Left forelimb (tissue), 1 donor: ENCODE results near the gene IQCN.

Source experiments
- DNase-seq: peaks from one replicate; pipeline ENCODE4 v3.0.0-alpha.2; 2018; ENCODE audit warnings: low spot score

Gene IQCN

GRCh38 chr19:18233224-18233825, 40.9 kb downstream of the IQCN start:
- no peak for DNase-seq

- no peak for DNase-seq
Measured at GRCh38 chr19:18232540-18233223, 41.6 kb downstream of the IQCN start.

GRCh38 chr19:18231775-18232174, 42.5 kb downstream of the IQCN start:
- no peak for DNase-seq

GRCh38 chr19:18230941-18231734, 43.1 kb downstream of the IQCN start:
- DNase-seq = no peak

DNA sequence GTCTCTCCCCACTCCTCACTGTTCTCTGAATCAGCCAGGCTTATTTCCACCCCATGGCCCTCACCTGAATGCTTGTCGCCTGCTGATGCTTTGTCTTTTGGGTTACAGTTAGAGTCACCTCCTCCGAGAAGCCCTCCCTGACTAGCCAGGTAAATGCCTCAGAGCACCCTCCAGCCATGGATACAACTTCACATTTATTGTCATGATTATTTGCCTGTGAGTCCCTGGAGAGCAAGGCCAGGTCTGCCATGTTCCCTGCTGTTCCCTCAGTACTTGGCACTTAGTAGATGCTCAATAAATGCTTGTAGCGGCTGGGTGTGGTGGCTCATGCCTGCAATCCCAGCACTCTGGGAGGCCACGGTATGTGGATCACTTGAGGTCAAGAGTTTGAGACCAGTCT, 44.3 kb downstream of the IQCN start:
- DNase-seq = no peak

DNA sequence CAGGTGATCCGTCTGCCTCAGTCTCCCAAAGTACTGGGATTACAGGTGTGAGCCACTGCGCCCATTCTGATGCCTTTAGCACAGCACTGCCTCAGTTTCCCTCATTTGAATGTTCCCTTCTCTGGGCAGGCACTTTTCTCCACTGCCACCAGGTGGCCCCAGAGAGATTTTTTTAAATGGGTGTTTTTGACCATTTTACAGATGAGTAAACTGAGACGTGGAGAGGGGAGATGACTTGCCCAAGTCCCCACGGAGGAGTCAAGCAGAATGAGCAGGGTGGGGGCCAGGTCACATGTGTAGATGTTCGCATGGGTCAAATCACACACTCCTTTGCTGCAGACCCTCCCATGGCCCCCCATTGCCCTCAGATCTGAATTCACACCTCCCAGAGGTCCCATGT, 44.8 kb downstream of the IQCN start:
- no peak for DNase-seq

- DNase-seq = no peak
Measured at GRCh38 chr19:18227781-18228271, 46.4 kb downstream of the IQCN start.

DNA sequence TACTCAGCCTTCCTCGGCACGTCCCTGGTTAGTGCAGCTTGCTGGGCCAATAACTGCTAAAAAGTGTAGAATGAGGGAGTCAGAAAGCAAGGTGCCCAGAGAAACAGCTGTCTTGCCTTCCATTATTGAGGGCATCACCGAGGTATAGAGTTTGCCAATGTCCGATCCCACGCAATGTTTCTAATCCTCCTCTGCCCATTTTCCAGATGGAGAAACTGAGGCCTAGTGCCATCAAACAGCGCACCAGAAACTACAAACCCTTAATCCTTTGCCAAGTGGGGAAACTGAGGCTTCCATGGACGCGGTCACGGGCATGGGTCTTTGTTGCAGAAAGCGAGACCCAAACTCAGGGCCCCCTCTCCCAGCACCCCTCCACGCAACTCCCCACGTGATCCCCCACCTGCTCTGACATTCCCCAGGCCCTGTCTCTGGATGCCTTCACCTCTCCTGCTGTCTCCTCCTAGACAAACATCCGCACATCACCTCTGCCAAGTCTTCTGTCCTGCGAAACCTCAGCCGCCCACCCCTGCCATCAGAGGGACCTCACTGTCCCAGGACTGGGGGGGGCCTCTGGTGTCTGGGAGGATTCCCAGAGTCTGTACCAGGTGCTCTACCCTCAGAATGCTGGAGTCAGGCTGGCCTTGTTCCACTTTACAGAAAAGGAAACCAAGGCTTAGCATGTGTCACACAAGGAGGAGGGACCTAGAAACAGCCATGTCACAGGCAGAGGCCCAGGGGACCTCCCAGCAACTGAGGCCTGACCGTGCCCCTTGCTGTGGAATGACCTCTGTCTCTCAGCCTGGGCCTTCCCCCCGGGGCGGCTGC, 47.1 kb downstream of the IQCN start:
- DNase-seq = no peak

DNA sequence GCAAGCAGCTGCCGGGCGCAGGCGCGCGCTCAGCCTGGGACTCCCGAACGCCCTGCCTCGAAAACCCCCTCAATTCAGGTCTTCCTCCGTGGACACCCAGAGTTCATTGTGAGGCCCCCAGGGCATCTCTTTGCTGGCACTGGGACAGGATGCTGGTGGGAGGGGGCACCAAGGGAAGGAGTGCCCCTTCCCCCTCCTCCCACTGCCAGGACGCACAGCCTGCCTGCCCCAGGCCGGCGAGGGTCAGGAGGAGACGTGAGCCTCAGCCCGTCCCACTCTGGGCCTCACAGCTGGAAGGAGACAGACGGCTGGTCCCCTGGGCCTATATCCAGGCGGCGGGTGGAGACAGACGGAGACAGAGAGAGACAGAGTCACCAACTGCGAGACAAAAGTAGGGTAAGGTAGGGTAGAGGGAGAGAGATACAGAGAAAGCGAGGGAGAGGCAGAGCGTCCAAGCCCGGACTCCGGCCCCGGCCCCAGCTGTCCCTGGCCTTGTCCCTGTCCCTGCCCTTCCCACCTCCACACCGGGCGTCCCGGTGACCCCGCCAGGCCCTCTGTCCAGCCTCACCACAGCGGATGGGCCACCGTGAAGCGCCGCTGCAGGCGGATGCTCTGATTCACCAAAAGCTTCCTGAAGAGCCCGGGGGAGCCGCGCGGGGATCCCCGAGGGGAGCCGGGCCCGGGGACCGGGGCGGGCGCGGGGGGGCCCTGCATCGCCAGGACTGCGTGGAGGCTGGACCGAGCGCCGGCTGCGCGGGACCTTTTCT, 48.4 kb downstream of the IQCN start, which contains the start of gene PDE4C:
Gene PDE4C, minus strand, starts transcription at position 737 of the 767 bp plus-strand sequence. Its CDS starts 23 bp downstream, at position 714.
- no peak for DNase-seq

DNA sequence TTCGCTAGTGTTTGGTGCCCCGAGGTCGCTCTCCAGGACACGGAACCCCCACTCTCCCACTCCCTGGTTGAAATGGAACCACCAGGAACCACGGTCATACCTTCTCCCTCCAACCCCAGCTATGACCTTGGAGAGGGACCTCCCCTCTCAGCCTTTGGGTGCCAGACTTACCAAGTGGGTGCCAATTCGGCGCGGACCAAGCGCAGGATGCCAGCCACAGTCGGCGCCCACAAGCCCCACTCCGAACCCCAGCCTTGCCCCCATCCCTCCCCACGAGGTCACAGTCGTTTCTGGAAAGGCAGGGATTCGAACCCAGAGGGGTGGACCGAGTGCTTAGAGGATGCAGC, 48.9 kb downstream of the IQCN start:
- DNase-seq = no peak

- DNase-seq = peak; percentile 97
Measured at GRCh38 chr19:18224525-18225354, 49.5 kb downstream of the IQCN start.

GRCh38 chr19:18223860-18224524, 50.3 kb downstream of the IQCN start:
- DNase-seq = no peak

DNA sequence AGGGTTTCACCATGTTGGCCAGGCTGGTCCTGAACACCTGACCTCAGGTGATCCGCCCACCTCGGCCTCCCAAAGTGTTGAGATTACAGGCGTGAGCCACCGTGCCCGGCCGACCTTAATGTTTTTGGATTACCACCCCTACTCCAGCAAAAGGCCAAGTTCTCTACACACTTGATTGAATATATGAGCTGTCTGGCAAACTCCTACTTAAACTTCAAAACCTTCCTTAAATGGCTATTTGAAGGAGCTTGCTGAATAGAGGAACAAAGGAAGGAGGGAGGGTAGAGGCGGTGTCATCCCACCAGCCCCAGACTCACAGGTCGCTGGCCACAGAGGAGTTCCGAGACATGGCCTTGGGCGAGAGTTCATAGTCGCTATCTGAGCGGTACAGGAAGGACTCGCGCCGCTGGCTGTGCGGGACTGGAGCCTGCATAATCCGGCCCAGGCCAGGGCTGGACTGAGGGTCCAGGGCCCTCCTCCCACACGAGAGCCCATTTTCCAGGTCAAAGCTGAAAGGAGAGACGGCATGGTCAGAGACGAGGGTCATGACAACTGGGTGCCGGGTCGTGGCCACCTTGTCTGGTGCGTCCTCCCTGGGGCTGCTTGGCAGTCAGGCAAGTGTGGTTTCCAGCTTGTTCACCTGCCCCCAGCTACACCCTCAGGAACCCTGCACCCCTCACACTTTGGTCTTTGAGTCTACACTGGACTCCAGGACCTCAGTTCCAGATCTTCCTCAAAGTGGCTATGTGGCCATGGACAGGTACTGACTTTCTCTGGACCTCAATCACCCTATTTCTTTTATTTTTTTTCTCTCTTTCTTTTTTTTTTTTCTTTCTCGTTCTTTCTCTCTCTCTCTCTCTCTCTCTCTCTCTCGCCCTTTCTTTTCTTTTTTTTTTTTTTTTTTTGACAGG, 52.2 kb downstream of the IQCN start:
- DNase-seq = no peak

DNA sequence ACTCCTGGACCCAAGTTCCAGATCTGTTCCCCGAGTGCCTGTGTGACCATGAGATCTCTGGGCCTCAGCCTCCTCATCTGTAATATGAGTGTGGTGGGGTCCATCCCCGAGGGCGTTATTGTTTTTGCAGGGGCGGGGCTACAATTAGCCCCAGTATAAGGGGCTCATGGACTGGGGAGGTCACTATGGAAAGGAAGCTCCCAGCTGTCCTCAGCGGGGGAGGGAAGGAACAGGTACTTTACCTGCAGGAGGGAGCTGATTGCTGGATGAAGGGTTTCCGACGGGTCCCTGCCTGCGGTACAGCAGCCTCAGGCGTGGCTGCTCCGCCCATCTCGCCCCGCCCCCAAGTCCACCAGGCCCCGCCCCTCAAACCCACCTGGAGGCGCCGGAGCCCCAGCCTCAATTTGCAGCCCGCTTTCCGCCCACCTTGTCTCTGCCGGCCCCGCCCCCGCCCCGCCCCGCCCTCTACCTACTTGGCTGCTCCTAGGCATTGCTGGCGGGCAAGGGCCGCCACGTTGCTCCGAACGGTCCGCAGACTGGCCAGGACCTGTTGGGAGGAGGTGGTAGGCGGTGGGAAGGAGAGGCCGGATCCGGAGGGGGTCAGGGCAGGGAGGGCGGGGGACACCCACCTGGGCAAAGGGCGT, 53.5 kb downstream of the IQCN start:
- DNase-seq = no peak

- DNase-seq = no peak
Measured at GRCh38 chr19:18219911-18220631, 54.2 kb downstream of the IQCN start.

DNA sequence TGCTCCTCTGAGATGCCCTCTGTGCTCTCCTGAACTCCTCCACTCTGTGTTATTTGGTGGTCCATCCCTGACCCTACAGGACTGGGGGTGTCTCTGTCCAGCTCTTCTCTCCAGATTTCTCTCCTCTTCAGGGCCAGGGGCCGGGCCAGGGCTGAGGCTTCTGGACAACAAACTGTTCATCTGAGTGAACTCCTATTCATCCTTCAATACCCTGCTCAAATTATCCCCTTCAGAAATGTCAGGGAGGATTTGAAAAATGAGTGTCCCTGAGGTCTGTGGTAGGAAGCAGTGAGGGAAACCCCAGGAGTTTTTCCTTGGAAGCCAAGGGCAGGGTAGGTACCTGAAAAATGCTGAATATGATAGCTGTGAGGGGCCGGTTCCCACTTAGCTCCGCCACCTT, 55.7 kb downstream of the IQCN start:
- DNase-seq = no peak

DNA sequence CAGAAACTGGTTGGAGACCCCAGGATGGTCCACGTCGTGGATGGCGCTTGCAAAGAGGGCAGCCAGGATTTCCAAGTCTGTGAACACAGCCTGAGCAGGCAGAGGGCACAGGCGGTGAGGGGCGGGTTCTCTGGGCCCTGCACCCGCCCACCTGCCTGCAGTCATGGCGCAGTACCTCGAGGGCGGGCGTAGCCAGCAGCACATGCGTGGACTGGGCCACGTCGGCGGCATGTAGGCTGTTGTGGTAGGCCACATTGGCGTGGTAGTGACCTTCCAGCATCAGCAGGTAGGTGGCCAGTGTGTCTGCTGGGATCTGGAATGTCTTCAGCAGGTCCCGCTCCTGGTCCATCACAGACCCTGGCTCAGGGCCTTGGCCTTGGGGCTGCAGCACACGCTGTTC, 56.1 kb downstream of the IQCN start:
- DNase-seq = no peak

- DNase-seq = no peak
Measured at GRCh38 chr19:18216789-18217188, 57.5 kb downstream of the IQCN start.
